HG03558 (cell line): Measurements from ENCODE around the gene FAM120B.
"Not testable (repeated sequence)": the region's sequence is repeated elsewhere in the genome, so short reads cannot be mapped to it uniquely, and the experiment has no call there.

Experiments
- ATAC-seq: cut with Tn5 transposase; IDR thresholded peaks from one replicate; pipeline ENCODE4 v1.9.1; 2021; ENCODE audit warnings: moderate number of reproducible peaks; ENCODE audit not compliant: unreplicated experiment; ENCODE audit errors: extremely low read depth

The FAM120B gene

DNA sequence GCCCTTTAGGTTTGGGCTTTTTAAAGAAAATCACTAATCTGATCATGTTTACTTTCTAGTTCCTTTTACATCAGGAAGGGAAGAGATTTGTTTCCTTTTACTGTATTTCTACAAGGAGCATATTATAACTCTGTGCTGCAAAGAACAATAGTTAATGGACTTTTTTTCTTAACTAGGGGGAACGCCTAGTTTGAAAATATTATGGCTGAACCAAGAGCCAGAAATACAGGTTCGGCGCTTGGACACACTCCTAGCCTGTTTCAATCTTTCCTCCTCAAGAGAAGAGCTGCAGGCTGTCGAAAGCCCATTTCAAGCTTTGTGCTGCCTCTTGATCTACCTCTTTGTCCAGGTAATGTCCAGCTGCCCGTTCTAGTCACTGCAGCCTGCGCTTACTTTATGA is 41.4 kb downstream of the FAM120B start:
- no peak for ATAC-seq

- ATAC-seq = not testable (repeated sequence)
Measured at GRCh38 chr6:170351456-170351855, 44.9 kb downstream of the FAM120B start.

DNA sequence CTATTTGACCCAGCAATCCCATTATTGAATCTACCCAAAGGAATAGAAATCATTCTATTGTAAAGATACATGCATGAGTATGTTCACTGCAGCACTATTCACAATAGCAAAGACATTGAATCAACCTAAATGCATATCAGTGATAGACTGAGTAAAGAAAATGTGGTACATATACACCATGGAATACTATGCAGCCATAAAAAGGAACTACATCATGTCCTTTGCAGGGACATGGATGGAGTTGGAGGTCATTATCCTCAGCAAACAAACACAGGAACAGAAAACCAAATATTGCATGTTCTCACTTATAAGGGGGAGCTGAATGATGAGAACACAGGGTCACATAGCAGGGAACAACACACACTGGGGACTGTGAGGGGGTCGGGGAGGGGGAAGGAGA is 48.6 kb downstream of the FAM120B start:
- ATAC-seq = not testable (repeated sequence)

DNA sequence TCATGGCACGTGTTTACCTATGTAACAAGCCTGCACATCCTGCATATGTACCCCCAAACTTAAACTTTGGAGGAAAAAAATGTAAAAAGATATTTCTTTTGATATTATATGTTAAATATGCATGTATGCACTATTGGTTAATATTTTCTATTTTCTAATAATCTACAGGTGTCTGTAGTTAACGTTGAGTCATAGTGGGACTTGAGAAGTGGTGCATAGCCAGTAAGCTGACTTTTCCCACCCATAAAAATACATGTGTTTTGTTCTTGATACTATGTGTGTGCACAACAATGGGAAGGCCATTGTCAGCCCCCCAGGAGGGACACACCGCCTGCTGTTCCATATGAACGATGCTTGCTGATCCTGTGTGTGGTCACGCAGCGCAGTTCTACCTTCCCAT is 49.1 kb downstream of the FAM120B start:
- no peak for ATAC-seq

DNA sequence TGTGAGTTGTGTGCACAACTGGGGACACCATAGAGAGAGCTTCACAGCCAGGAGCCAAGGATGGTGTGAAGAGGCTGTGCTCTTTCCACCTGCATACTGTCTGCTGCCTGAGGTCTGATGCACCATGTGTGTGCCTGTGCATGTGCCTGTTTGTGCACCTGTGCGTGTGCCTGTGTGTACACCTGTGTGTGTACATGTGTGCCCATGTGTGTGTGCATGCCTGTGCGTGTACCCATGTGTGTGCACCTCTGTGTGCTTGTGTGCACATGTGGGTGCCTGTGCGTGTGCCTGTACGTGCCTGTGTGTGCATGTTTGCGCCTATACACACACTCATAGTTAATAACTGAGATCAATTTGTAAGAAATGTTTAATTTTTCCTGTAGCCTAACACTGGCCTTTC is 51.3 kb downstream of the FAM120B start:
- ATAC-seq = no peak

- no peak for ATAC-seq
Measured at GRCh38 chr6:170358496-170358895, 51.9 kb downstream of the FAM120B start.

DNA sequence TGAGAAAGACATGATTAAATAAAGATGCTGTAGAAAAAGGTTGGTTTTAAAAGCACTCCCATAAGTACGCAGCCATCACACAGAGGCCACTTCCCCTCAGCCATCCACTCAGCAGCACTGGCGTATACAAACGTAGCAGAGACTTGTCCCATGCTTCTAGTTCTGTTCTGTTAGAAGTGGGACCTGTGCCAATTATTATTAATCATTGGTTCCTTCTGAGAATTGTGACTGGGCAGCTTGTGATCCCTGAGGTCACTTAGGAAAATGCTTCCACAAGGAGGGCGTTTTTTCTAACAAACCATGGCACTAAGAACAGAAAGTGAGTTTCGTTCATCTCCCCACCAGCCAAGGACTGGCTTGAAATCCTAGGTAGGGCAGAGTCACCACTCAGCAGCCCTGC is 53.9 kb downstream of the FAM120B start:
- ATAC-seq = no peak

GRCh38 chr6:170361335-170361734 is 54.8 kb downstream of the FAM120B start:
- no peak for ATAC-seq

DNA sequence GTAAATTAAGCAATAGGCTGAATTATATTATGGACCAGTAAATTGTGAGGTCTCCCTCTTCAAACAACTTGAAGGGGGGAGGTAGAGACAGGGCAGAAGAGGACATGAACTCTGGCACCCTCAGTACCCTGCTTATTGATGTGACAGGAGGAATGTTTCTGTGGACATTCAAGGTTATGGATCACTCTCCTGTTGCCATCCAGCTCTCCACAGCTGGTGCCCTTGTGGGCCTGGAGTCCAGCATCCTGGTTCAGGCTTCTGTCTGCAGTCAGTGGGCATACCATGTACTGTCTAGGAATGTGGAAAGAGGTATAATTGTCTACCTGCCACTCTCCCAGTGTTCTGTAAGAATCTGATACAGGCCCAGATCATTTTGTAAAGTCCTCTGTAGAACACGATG is 55.6 kb downstream of the FAM120B start:
- ATAC-seq = no peak

GRCh38 chr6:170363255-170363654 is 56.7 kb downstream of the FAM120B start:
- ATAC-seq = no peak

DNA sequence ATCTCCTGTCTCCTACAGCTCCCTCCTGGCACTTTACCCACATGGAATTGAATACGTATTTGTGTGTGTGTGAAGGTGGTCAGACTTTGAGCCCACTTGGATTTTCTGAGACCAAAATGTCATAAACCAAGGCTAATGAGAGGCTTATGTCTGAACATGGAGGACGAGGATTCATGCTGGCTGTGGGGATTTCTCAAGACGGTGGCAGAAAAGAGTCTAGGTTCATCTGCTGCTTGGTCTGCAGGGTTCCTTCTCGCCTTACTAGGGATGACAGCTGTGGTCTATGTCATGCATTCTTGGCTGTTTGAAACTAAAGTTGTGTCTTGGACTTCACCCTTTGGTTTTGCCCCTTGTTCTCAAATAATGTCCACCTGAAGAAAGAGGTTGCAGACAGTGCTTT is 58.6 kb downstream of the FAM120B start:
- no peak for ATAC-seq

- no peak for ATAC-seq
Measured at GRCh38 chr6:170365593-170365992, 59.0 kb downstream of the FAM120B start.

- no peak for ATAC-seq
Measured at GRCh38 chr6:170366248-170366960, 59.8 kb downstream of the FAM120B start.

- ATAC-seq = no peak
Measured at GRCh38 chr6:170367241-170367640, 60.7 kb downstream of the FAM120B start.

DNA sequence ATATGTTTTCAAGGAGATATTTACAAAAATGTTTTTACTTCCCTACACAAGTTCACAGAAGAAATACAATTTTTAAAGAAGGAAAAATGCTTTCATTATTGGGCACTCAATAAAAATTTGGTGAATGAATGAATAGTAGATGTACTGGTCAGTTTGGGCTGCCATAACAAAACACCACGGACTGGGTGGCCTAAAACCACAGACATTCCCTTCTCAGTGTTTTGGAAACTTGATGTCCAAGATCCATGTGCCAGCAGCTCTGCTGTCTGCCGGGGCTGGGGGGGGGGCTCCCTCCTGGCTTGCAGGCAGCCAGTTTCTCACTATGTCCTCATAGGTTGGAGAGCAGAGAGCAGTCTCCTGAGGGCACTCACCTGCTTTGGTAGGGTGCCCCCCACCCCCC is 62.0 kb downstream of the FAM120B start:
- ATAC-seq = no peak

DNA sequence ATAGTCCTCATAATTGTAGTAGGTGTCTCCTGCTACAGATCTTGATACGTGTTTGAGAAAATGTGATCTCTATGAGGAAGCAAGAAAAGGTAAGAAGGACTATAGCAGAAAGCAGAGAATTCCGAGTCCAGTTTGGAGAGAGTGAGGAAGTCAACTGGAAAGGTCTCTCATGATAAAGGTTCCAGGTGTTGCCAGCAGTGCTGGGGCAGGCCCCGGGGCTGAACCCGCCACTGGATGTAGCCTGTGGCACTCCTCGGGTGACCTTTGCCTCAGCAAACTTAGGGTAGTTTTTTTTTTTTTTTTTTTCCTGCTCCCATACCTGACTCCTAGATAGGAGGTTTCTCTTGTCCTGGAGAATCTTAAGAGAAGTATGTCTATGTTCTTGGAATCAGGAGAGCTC is 62.8 kb downstream of the FAM120B start:
- no peak for ATAC-seq

DNA sequence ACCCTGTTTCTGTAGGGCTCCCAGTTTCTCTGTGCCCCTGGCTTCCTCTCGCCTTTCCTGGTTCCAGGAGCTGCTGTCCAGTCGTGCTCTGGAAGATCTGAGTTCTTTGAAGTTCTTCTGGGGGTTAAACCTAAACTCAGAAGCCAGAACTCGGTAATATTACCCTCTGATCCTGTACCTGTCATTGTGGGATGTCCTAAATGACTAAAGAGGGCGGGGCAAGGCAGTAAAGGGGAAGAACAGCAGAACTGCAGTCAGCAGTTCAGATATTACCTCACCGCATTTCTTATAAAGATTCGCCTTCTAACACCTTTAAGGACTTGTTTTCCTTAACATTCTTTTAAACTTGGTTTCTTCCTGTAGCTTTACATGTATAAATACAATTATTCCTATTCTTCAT is 63.9 kb downstream of the FAM120B start:
- ATAC-seq = no peak

GRCh38 chr6:170371080-170371479 is 64.5 kb downstream of the FAM120B start:
- no peak for ATAC-seq

GRCh38 chr6:170371588-170371987 is 65.0 kb downstream of the FAM120B start:
- no peak for ATAC-seq

DNA sequence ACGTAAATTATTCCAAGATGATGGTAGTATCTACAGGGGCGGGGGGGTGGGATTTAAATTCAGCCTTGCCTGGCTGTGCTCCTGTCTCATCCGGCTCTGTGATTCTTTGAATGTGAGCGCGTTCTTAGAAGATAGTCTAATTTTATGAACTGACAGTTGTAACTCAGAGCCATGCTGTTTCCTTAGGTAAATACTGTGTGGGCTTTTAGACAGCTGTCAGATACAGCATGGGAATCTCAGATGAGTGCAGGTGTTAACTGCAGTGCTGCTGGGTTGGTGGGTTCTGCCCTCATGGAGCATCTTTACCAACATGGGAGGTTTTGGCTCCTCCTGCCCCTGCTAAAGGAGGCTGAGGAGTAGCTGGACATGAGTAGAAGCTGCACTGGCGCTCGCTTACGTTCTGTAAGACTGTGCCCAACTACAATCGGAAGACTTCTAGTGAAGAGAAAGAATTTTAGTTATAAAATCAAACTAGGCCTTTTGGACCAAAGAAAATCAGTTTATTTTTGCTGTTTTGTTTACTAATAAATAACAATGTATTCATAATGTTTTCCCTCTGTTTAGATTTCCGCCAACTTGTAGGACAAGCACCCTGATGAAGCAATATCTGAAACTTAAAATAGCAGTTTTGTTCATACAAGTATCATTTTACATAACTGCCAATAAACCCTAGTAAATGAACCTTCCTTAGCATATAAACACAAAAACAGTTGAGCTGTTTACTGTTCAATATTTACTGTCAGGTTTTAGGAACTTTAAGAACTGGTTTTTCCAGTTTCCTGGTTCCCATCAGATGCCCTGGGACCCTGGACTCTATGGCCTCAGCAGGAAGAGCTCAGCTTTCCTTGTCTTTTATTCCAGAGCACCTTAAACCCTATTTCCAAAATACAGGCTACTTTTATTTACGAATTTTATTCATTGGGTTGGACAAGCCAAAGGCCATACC is 66.1 kb downstream of the FAM120B start:
- ATAC-seq = no peak
